GM12892 (cell line): ENCODE measurements around the gene SELP. TPM values are rescaled to one million over a fixed set of nuclear protein-coding genes. Genes with fewer than 3 reads are reported as not detected.
"Not testable (repeated sequence)": the region's sequence is repeated elsewhere in the genome, so short reads cannot be mapped to it uniquely, and the experiment has no call there.

Experiments used
- DNase-seq: peaks from one replicate; pipeline ENCODE4 v3.0.0; 2011; ENCODE audit not compliant: insufficient read length
- FAIRE-seq: peaks from 2 replicates; lab custom pipeline; 2011; peaks lifted over from hg19 to GRCh38; lab: Jason Lieb, UNC
- POLR2A ChIP-seq: IDR thresholded peaks from 2 replicates; pipeline ENCODE4 v1.6.1; 2011; ENCODE audit warnings: low read depth, low read length, control low read depth
- POLR2AphosphoS5 ChIP-seq: IDR thresholded peaks from 2 replicates; pipeline ENCODE4 v1.6.1; 2011; ENCODE audit warnings: low read depth, low read length, control low read depth
- TAF1 ChIP-seq: IDR thresholded peaks from 2 replicates; pipeline ENCODE4 v1.6.1; 2011; ENCODE audit warnings: low read depth, mild to moderate bottlenecking, control low read depth, low read length, borderline replicate concordance
- polyA plus RNA-seq: library from polyadenylated mRNA; unstranded; fragments of >200 nt; gene quantifications from one replicate; pipeline ENCODE4 v1.2.1, GENCODE V29; 2012; ENCODE audit warnings: missing spikeins, inconsistent platforms; ENCODE audit not compliant: missing spikeins

The SELP gene
- not detected for polyA plus RNA-seq

- FAIRE-seq (no peak), DNase-seq (no peak)
- TF ChIP-seq POLR2AphosphoS5 (no peak), TAF1 (no peak), POLR2A (no peak)
These were observed at the start of gene SELP for GRCh38 chr1:169630006-169630405. SELP (minus strand) TSS chr1:169630124; CDS start chr1:169630074, 50 bp downstream.

GRCh38 chr1:169679692-169680091, 49.8 kb upstream of the SELP start:
- no peak for TF ChIP-seq POLR2AphosphoS5
- no peak for TF ChIP-seq POLR2A
- no peak for TF ChIP-seq TAF1
- DNase-seq = no peak
- FAIRE-seq = no peak

GRCh38 chr1:169676001-169676400, 46.1 kb upstream of the SELP start:
- FAIRE-seq (no peak), DNase-seq (no peak)
- TF ChIP-seq POLR2AphosphoS5 (no peak), TAF1 (no peak), POLR2A (no peak)

- DNase-seq = no peak
- no peak for FAIRE-seq
- TF ChIP-seq POLR2A (no peak), POLR2AphosphoS5 (no peak), TAF1 (no peak)
These were observed 40.9 kb upstream of the SELP start for GRCh38 chr1:169670836-169671235.

- FAIRE-seq = not testable (repeated sequence)
These were observed 40.3 kb upstream of the SELP start for GRCh38 chr1:169670244-169670643.

GRCh38 chr1:169667699-169668596, 38.0 kb upstream of the SELP start:
- FAIRE-seq, DNase-seq: not testable (repeated sequence)

More at GRCh38 chr1:169670244-169670643, 40.3 kb upstream of the SELP start:
- not testable (repeated sequence) for DNase-seq

- not testable (repeated sequence) for DNase-seq, FAIRE-seq
These were observed 37.3 kb upstream of the SELP start for GRCh38 chr1:169667227-169667639.

- not testable (repeated sequence) for FAIRE-seq, DNase-seq
These were observed 32.8 kb upstream of the SELP start for GRCh38 chr1:169662680-169663079.

GRCh38 chr1:169661066-169661465, 31.1 kb upstream of the SELP start:
- DNase-seq, FAIRE-seq: not testable (repeated sequence)

- FAIRE-seq, DNase-seq: not testable (repeated sequence)
These were observed 28.9 kb upstream of the SELP start for GRCh38 chr1:169658777-169659176.

GRCh38 chr1:169653873-169654272, 23.9 kb upstream of the SELP start:
- FAIRE-seq (no peak), DNase-seq (no peak)
- TF ChIP-seq POLR2A (no peak), POLR2AphosphoS5 (no peak), TAF1 (no peak)

- no peak for TF ChIP-seq POLR2AphosphoS5
- no peak for DNase-seq
- FAIRE-seq = no peak
These were observed 21.1 kb upstream of the SELP start for GRCh38 chr1:169651035-169651434.

- no peak for DNase-seq
- FAIRE-seq = no peak
- no peak for TF ChIP-seq POLR2AphosphoS5
- TF ChIP-seq POLR2A = no peak
- no peak for TF ChIP-seq TAF1
These were observed 20.6 kb upstream of the SELP start for GRCh38 chr1:169650551-169650950.

- DNase-seq (no peak), FAIRE-seq (no peak)
- TF ChIP-seq TAF1 (no peak), POLR2A (no peak), POLR2AphosphoS5 (no peak)
These were observed 18.8 kb upstream of the SELP start for GRCh38 chr1:169648709-169649108.
